ENCODE measurements around the gene C1QTNF5. TPM values are rescaled to one million over a fixed set of nuclear protein-coding genes. Genes with fewer than 3 reads are reported as not detected.

Gene C1QTNF5
- total RNA-seq, 6 experiments from 2014 or later, result 8.2 to 16.1 (median 15.1) TPM

DNA sequence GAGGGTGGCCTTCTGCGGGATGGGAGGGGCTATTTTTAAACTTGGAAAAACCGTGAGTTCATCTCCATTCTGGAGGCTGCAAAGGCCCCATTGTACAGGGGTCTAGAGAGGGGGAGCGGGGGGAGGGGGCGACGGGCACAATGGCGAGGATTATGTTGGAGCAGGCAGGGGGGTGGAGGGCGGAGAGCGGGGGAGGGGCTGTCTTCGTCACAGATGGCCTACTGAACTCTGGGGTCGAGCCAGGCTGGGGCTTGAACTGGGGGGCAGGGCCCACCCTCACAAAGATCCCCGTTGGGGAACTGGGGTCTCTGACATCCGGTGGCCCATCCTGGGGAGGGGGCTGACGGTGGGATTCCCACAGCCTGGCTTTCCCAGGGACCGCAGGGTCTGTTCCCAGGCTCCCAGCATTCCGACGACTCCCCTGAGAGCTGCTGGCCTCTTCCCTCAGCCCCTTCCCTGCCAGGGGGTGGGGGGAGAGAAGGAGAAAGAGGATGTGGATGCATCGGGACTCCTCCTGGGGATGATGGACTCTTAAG lies 20.4 kb downstream of the C1QTNF5 start:
- DNase-seq, result no peak
- H3K9me3 Mint-ChIP-seq, result no peaks in the 10 kb centered on the region
- peaks cover 20% of the 10 kb centered on the region for H3K4me1 Mint-ChIP-seq (ENCODE audit: low read depth)
- H3K27ac Mint-ChIP-seq, result no peak overlapping the region
- no peak for TF ChIP-seq CTCF (IDR thresholded peaks at IDR 0.05)
- H3K36me3 Mint-ChIP-seq (ENCODE audit: low read depth), result no peaks in the 10 kb centered on the region
- H3K4me3 Mint-ChIP-seq, result no peak overlapping the region
- H3K27me3 Mint-ChIP-seq (ENCODE audit: insufficient read depth), result peaks cover 12% of the 10 kb centered on the region; the same call in 1 of the 2 replicates

DNA sequence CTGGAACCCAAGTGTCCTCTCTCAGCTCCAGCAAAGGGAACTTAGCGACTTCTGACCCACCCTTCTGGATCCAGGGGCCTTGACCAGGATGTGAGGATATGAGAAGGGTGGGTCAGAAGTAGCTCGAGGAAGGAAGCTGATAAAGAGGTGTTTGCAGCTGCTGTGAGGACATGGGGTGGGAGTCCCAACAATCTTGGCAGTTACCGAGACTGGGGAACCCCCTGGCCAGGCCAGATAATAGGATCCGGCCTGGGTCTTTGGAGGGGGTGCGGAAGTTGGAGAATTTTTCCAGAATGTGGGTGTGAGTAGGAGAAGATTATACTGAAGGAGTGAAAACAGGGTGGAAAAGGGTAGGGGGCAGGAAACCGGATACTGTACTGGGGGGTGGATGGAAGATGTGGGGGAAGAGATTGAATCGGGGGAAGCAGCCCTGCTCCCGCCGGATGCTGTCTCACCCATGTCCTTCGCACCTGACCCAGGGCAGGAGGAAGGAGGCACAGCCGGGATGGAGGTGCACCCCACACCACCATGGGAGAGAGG lies 20.9 kb downstream of the C1QTNF5 start:
- no peak for DNase-seq
- H3K27me3 Mint-ChIP-seq (ENCODE audit: insufficient read depth), result peaks cover 14% of the 10 kb centered on the region; the same call in 1 of the 2 replicates
- no peaks in the 10 kb centered on the region for H3K36me3 Mint-ChIP-seq (ENCODE audit: low read depth)
- no peaks in the 10 kb centered on the region for H3K9me3 Mint-ChIP-seq
- H3K4me1 Mint-ChIP-seq (ENCODE audit: low read depth), result peaks cover 20% of the 10 kb centered on the region
- no peak for TF ChIP-seq CTCF (IDR thresholded peaks at IDR 0.05)
- peak overlapping the region; percentile 18; the same call in 1 of the 2 replicates for H3K4me3 Mint-ChIP-seq
- H3K27ac Mint-ChIP-seq, result peak overlapping the region; percentile 46; the same call in 1 of the 2 replicates

GRCh38 chr11:119319136-119319699 lies 21.5 kb downstream of the C1QTNF5 start:
- Mint-ChIP-seq H3K4me3 (no peak overlapping the region), H3K9me3 (no peaks in the 10 kb centered on the region), H3K4me1 (ENCODE audit: low read depth) (peaks cover 20% of the 10 kb centered on the region), H3K27me3 (ENCODE audit: insufficient read depth) (peaks cover 14% of the 10 kb centered on the region; the same call in 1 of the 2 replicates), H3K27ac (peak overlapping the region; percentile 48; the same call in 1 of the 2 replicates), H3K36me3 (ENCODE audit: low read depth) (no peaks in the 10 kb centered on the region)
- no peak for DNase-seq
- no peak for TF ChIP-seq CTCF (IDR thresholded peaks at IDR 0.05)

- DNase-seq, result no peak
- TF ChIP-seq CTCF (IDR thresholded peaks at IDR 0.05), result no peak
- Mint-ChIP-seq H3K9me3 (no peaks in the 10 kb centered on the region), H3K27ac (peak overlapping the region; percentile 48; the same call in 1 of the 2 replicates), H3K4me3 (no peak overlapping the region; the same call in 1 of the 2 replicates), H3K36me3 (ENCODE audit: low read depth) (no peaks in the 10 kb centered on the region), H3K27me3 (ENCODE audit: insufficient read depth) (peaks cover 12% of the 10 kb centered on the region; the same call in 1 of the 2 replicates), H3K4me1 (ENCODE audit: low read depth) (peaks cover 16% of the 10 kb centered on the region)
These were observed 22.2 kb downstream of the C1QTNF5 start for GRCh38 chr11:119318240-119319135.

GRCh38 chr11:119317592-119318239 lies 23.0 kb downstream of the C1QTNF5 start:
- no peak for DNase-seq
- no peaks in the 10 kb centered on the region for H3K36me3 Mint-ChIP-seq (ENCODE audit: low read depth)
- TF ChIP-seq CTCF (IDR thresholded peaks at IDR 0.05), result no peak
- H3K9me3 Mint-ChIP-seq, result no peaks in the 10 kb centered on the region
- H3K27me3 Mint-ChIP-seq (ENCODE audit: insufficient read depth), result peaks cover 11% of the 10 kb centered on the region; the same call in 1 of the 2 replicates
- no peak overlapping the region for H3K4me3 Mint-ChIP-seq
- H3K27ac Mint-ChIP-seq, result no peak overlapping the region
- peaks cover 14% of the 10 kb centered on the region for H3K4me1 Mint-ChIP-seq (ENCODE audit: low read depth)
